Mesothelial cell of epicardium (in vitro differentiated cells): ENCODE measurements around the gene ZMYND8. TPM values are rescaled to one million over a fixed set of nuclear protein-coding genes. Genes with fewer than 3 reads are reported as not detected.
A peak's percentile ranks its signal among the peaks of the same experiment; 100 is the strongest.

Source experiments
- DNase-seq, 2 experiments: peaks; one replicate each; pipeline ENCODE4 v3.0.0; 2021; ENCODE audit warnings: low spot score in 2 of 2; ENCODE audit not compliant: unreplicated experiment in 2 of 2
- H3K27ac Mint-ChIP-seq: 2 replicates; pipeline ENCODE4 v1.8.0; 2021; ENCODE audit warnings: mixed read lengths
- H3K27me3 Mint-ChIP-seq: 2 replicates; pipeline ENCODE4 v1.8.0; 2021; ENCODE audit warnings: low read depth, mixed read lengths
- H3K36me3 Mint-ChIP-seq: 2 replicates; pipeline ENCODE4 v1.8.0; 2021; ENCODE audit warnings: mixed read lengths
- H3K4me1 Mint-ChIP-seq: 2 replicates; pipeline ENCODE4 v1.8.0; 2021; ENCODE audit warnings: mixed read lengths
- H3K4me3 Mint-ChIP-seq: 2 replicates; pipeline ENCODE4 v1.8.0; 2021; ENCODE audit warnings: mild to moderate bottlenecking, moderate library complexity, mixed read lengths
- H3K9me3 Mint-ChIP-seq: 2 replicates; pipeline ENCODE4 v1.8.0; 2021; ENCODE audit warnings: mixed read lengths
- total RNA-seq: library from RNA; stranded (reverse); gene quantifications from 3 replicates; pipeline ENCODE4 v1.2.1, GENCODE V29; 2021
- TF ChIP-seq, protein P1 (sequence below): fragments of 200-600 bp; sonication (generic); IDR thresholded peaks from one replicate; pipeline ENCODE4 v1.5.0; 2021; ENCODE audit warnings: antibody characterized with exemption; ENCODE audit not compliant: unreplicated experiment

Gene ZMYND8
- total RNA-seq, 1 donor from 2014 or later, result 120 TPM

DNA sequence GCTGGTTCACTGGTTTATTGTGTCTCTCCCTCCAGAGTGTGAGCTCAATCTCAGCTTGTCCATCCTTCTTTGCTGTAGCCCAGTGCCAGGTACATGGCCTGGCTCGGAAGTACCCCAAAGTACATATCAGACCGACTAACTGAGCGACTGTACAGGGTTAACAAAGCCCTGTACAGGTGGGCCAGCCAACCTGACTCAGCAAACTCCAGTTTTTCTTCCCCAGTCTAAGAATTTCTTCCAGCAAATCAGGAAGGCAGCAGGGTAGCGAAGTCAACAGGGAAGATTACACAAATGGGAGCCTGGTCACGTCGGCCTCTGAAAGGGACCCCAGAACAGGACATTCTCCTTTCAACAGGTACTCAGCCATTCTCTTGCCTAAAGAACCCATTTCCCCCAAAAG lies 31.3 kb downstream of the ZMYND8 start:
- TF ChIP-seq, protein P1, sequence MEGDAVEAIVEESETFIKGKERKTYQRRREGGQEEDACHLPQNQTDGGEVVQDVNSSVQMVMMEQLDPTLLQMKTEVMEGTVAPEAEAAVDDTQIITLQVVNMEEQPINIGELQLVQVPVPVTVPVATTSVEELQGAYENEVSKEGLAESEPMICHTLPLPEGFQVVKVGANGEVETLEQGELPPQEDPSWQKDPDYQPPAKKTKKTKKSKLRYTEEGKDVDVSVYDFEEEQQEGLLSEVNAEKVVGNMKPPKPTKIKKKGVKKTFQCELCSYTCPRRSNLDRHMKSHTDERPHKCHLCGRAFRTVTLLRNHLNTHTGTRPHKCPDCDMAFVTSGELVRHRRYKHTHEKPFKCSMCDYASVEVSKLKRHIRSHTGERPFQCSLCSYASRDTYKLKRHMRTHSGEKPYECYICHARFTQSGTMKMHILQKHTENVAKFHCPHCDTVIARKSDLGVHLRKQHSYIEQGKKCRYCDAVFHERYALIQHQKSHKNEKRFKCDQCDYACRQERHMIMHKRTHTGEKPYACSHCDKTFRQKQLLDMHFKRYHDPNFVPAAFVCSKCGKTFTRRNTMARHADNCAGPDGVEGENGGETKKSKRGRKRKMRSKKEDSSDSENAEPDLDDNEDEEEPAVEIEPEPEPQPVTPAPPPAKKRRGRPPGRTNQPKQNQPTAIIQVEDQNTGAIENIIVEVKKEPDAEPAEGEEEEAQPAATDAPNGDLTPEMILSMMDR, result no peak
- Mint-ChIP-seq H3K4me3 (no peak overlapping the region), H3K27ac (peak overlapping the region; percentile 89), H3K4me1 (peaks cover 57% of the 10 kb centered on the region), H3K27me3 (no peaks in the 10 kb centered on the region), H3K36me3 (peaks cover 21% of the 10 kb centered on the region), H3K9me3 (no peaks in the 10 kb centered on the region)
- no peak for DNase-seq

DNA sequence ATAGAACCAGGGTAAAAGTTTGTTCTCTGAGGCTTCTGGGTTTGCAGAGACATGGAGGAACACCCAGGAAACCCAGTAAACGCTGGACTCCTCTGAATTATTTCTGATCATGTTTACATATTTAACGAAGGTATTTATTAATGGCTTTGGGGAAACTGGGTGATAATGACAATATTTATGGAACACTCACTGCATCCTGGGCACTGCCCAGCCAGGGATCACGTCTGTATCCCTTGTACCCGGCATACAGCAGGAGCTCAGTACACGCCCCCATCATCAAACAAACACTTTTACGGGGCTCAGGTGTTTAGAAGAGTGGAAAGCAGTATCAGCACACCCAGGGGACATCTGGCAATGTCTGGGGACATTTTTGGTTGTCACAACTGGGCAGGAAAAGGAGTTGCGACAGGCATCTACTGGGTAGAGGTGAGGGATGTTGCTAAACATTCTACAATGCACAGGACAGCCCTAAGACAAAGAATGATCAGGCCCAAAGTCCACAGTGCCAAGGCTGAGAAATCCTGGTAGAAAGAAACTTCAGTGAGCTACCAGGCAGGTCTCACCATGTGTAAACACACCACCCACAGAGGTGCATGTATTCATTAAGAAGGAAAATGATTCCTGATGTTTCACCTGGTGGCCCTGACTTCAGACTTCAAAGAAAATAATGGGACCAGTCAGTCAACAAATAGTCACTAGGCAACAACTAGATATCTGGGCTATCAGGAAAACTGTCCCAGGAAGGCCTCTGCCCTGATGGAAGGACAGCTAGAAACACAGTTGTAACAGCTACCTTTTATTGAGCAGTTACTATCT lies 35.3 kb downstream of the ZMYND8 start:
- Mint-ChIP-seq H3K27me3 (no peaks in the 10 kb centered on the region), H3K4me3 (no peak overlapping the region), H3K9me3 (no peaks in the 10 kb centered on the region), H3K4me1 (peaks cover 66% of the 10 kb centered on the region), H3K27ac (peak overlapping the region; percentile 100), H3K36me3 (peaks cover 13% of the 10 kb centered on the region)
- TF ChIP-seq, protein P1, result no peak
- DNase-seq, result no peak

DNA sequence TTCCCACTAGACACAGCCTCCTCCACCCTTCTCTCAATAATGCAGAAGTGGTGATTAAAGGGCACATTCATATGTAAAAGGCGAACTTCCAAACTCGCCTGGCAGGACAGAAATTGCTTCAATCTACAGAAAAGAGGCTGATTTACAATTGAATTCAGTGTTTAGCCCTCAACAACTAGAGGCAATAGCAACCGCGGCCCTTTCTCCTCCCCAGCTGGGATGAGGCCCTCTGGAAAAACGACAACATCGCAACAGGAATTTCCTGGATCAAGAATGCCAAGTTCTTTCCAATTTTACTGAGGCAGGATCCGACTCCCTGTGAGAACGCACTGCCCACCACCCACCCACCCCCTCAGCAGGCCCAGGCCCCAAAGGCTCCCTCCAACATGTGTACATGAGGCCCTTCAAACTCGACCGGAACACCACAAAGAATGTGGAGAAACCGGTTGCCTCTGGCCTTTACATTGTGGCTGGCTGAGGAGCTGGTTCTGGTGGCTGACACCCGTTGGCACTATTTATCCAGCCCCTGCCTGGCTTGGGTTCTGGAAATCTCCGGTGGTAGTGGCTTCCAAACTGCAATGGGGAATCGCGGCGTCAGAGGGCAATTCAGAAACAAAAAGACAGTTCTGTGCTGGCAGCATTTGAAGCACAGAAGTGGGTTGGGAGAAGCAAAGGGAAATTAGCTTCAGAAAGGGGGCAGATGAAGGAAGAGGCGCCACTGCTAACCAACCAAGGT lies 36.8 kb downstream of the ZMYND8 start:
- peak; percentile 55 to 78 for DNase-seq
- peaks cover 13% of the 10 kb centered on the region for H3K36me3 Mint-ChIP-seq
- peaks cover 75% of the 10 kb centered on the region for H3K4me1 Mint-ChIP-seq
- no peaks in the 10 kb centered on the region for H3K27me3 Mint-ChIP-seq
- H3K4me3 Mint-ChIP-seq, result peak overlapping the region; percentile 21
- no peaks in the 10 kb centered on the region for H3K9me3 Mint-ChIP-seq
- H3K27ac Mint-ChIP-seq, result peak overlapping the region; percentile 100
- TF ChIP-seq, protein P1, result no peak

DNA sequence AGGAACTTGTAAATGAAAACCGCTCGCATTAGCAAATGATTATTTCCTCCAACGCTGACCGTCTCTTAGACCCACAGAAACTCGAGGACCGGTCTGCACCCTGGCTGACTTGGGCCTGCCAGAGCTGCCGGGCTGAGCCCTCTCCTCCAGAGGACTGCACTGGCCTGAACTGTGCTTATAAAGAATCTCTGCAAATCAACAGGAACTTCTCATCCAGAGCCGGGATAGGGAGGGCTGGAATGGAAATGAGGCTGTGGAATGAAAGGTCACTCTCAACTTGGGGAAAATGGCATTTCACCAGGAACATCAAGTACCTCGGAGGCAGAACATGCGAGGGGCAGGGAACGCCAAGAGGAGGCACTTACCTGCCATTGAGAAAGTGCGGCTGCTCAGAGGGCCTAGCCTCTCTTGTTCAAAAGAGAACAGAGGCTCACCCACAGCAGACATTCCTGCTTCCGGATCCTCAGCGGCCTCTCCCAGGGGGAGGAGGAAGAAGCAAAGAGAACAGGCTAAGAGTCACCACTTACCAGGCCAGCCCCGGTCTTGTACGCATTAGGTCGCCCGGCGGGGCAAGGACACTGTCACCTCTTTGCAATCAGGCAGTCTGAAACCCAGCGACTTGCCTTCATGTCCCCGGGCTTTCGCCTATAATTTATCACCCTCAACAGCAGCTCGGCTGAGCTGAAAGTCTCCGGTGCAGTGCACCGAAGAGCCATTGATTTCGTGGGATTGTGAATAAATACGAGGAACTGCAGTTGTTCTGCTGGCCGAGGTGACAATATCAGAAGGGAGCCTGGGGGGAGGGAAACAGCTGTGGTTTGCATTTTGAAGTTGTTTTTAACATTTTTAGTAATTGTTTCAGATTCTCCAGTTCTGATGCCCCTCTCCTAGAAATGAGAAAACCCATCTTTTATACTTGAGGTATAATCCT lies 37.6 kb downstream of the ZMYND8 start:
- peak in 1 of 2 experiments; percentile 53 for DNase-seq
- peak overlapping the region; percentile 47 for H3K4me3 Mint-ChIP-seq

More for the DNA sequence above, 37.6 kb downstream of the ZMYND8 start:
- no peaks in the 10 kb centered on the region for H3K27me3 Mint-ChIP-seq
- no peaks in the 10 kb centered on the region for H3K9me3 Mint-ChIP-seq
- peak overlapping the region; percentile 100 for H3K27ac Mint-ChIP-seq
- peaks cover 9% of the 10 kb centered on the region for H3K36me3 Mint-ChIP-seq
- TF ChIP-seq, protein P1, result no peak
- peaks cover 75% of the 10 kb centered on the region for H3K4me1 Mint-ChIP-seq
